Activated naive CD4-positive, alpha-beta T cell treated with anti-CD3 and anti-CD28 coated beads, Interleukin-2, amount 10 ng/mL, durations not matched to agents 7 days and 5 days (primary cell): ENCODE measurements around the gene ZFR.

Experiments
- CTCF ChIA-PET: fragments of 350-600 bp; sonication (Branson Sonifier 250); formaldehyde crosslinking; loops from one replicate; lab custom pipeline; 2021; ENCODE audit warnings: antibody characterized with exemption; lab: Charles Lee
- DNase-seq: peaks from one replicate; pipeline ENCODE4 v3.0.0-alpha.2; 2020
- H3K27ac Mint-ChIP-seq: one replicate; pipeline ENCODE4 v1.8.0; 2021; ENCODE audit warnings: mild to moderate bottlenecking, moderate library complexity, mixed read lengths
- H3K27me3 Mint-ChIP-seq: one replicate; pipeline ENCODE4 v1.8.0; 2021; ENCODE audit warnings: mild to moderate bottlenecking, mixed read lengths
- H3K36me3 Mint-ChIP-seq: one replicate; pipeline ENCODE4 v1.8.0; 2021; ENCODE audit warnings: mixed read lengths
- H3K4me1 Mint-ChIP-seq: one replicate; pipeline ENCODE4 v1.8.0; 2021; ENCODE audit warnings: mixed read lengths
- H3K4me3 Mint-ChIP-seq: one replicate; pipeline ENCODE4 v1.8.0; 2021; ENCODE audit warnings: mild to moderate bottlenecking, moderate library complexity, mixed read lengths
- H3K9me3 Mint-ChIP-seq: one replicate; pipeline ENCODE4 v1.8.0; 2021; ENCODE audit warnings: mixed read lengths

ZFR gene

GRCh38 chr5:32312197-32312594, 132.3 kb downstream of the ZFR start:
- CTCF ChIA-PET = no interaction called here
- Mint-ChIP-seq H3K27ac (peak overlapping the region; percentile 88), H3K9me3 (no peaks in the 10 kb centered on the region), H3K27me3 (peaks cover 4% of the 10 kb centered on the region), H3K4me3 (peak overlapping the region; percentile 90), H3K4me1 (peaks cover 40% of the 10 kb centered on the region), H3K36me3 (peaks cover 23% of the 10 kb centered on the region)
- DNase-seq = peak; percentile 66

GRCh38 chr5:32311404-32312196, 132.9 kb downstream of the ZFR start:
- Mint-ChIP-seq H3K4me1 (peaks cover 40% of the 10 kb centered on the region), H3K27ac (peak overlapping the region; percentile 88), H3K4me3 (peak overlapping the region; percentile 90), H3K36me3 (peaks cover 24% of the 10 kb centered on the region), H3K9me3 (no peaks in the 10 kb centered on the region), H3K27me3 (peaks cover 4% of the 10 kb centered on the region)
- CTCF ChIA-PET = no interaction called here
- no peak for DNase-seq

- Mint-ChIP-seq H3K4me3 (no peak overlapping the region), H3K27me3 (no peaks in the 10 kb centered on the region), H3K4me1 (peaks cover 46% of the 10 kb centered on the region), H3K36me3 (peaks cover 27% of the 10 kb centered on the region), H3K27ac (no peak overlapping the region), H3K9me3 (no peaks in the 10 kb centered on the region)
- CTCF ChIA-PET = no interaction called here
- DNase-seq = no peak
Measured at GRCh38 chr5:32309761-32310160, 134.8 kb downstream of the ZFR start.

GRCh38 chr5:32308946-32309345, 135.6 kb downstream of the ZFR start:
- H3K27me3 Mint-ChIP-seq = no peaks in the 10 kb centered on the region
- no peak overlapping the region for H3K4me3 Mint-ChIP-seq
- no peak overlapping the region for H3K27ac Mint-ChIP-seq
- no peaks in the 10 kb centered on the region for H3K9me3 Mint-ChIP-seq
- DNase-seq = no peak
- CTCF ChIA-PET = interaction anchor here (0.6 kb wide), 1 partner anchor 34 kb away, joined by 3 read pairs; no protein-coding TSS in a partner anchor
- H3K4me1 Mint-ChIP-seq = peaks cover 49% of the 10 kb centered on the region
- H3K36me3 Mint-ChIP-seq = peaks cover 31% of the 10 kb centered on the region

GRCh38 chr5:32307769-32308194, 136.8 kb downstream of the ZFR start:
- Mint-ChIP-seq H3K27me3 (no peaks in the 10 kb centered on the region), H3K4me3 (no peak overlapping the region), H3K27ac (no peak overlapping the region), H3K36me3 (peaks cover 31% of the 10 kb centered on the region), H3K4me1 (peaks cover 60% of the 10 kb centered on the region), H3K9me3 (no peaks in the 10 kb centered on the region)
- CTCF ChIA-PET = interaction anchor here (0.7 to 1.6 kb wide), 4 partner anchors 10 to 77 kb away, joined by 3 to 4 read pairs (median 4); no protein-coding TSS in a partner anchor
- DNase-seq = no peak

- H3K27ac Mint-ChIP-seq = no peak overlapping the region
- CTCF ChIA-PET = interaction anchor here (0.6 to 1.6 kb wide), 2 partner anchors 43 to 72 kb away, joined by 3 to 5 read pairs; no protein-coding TSS in a partner anchor
- H3K9me3 Mint-ChIP-seq = no peaks in the 10 kb centered on the region
- peaks cover 21% of the 10 kb centered on the region for H3K36me3 Mint-ChIP-seq
- H3K27me3 Mint-ChIP-seq = no peaks in the 10 kb centered on the region
- H3K4me3 Mint-ChIP-seq = no peak overlapping the region
- H3K4me1 Mint-ChIP-seq = peaks cover 46% of the 10 kb centered on the region
- no peak for DNase-seq
Measured at GRCh38 chr5:32304622-32305021, 139.9 kb downstream of the ZFR start.
